ENCODE measurements around the gene HIC1. TPM values are rescaled to one million over a fixed set of nuclear protein-coding genes. Genes with fewer than 3 reads are reported as not detected.
A peak's percentile ranks its signal among the peaks of the same experiment; 100 is the strongest.

HIC1 gene
- total RNA-seq, 1 experiment from 2014 or later: 0.59 TPM

- ChIA-PET CTCF (interaction anchor here (1.4 kb wide), 1 partner anchor 134 kb away, joined by 5 read pairs; no protein-coding TSS in a partner anchor), POLR2A (no interaction called here)
- intact Hi-C loops (cut with micrococcal nuclease; ENCODE audit: unreplicated experiment): no loop called here
- peaks cover 18% of the 10 kb centered on the region for H3K4me1 ChIP-seq
- H3K27me3 ChIP-seq (replicated peaks; ENCODE audit: control insufficient read depth, insufficient read depth, low read length): no peaks in the 10 kb centered on the region
- H3K9me3 ChIP-seq: no peaks in the 10 kb centered on the region
- H3K36me3 ChIP-seq (ENCODE audit: control insufficient read depth, insufficient read depth, low read length): peaks cover 3% of the 10 kb centered on the region; the same call in 1 of the 2 replicates
- peak overlapping the region; percentile 82 for H3K4me3 ChIP-seq (ENCODE audit: low read depth, low read length)
- TSS peak; percentile 71 for BruUV-seq (replicated peaks)
- Mint-ChIP-seq H3K4me3 (ENCODE audit: unreplicated experiment) (peak overlapping the region; percentile 95), H3K27me3 (ENCODE audit: insufficient read depth, unreplicated experiment) (no peaks in the 10 kb centered on the region), H3K36me3 (ENCODE audit: insufficient read depth, unreplicated experiment) (peaks cover 41% of the 10 kb centered on the region), H3K4me1 (ENCODE audit: low read depth, unreplicated experiment) (peaks cover 9% of the 10 kb centered on the region), H3K27ac (ENCODE audit: unreplicated experiment) (peak overlapping the region; percentile 92), H3K9me3 (ENCODE audit: unreplicated experiment) (no peaks in the 10 kb centered on the region)
- TF ChIP-seq CTCF (IDR thresholded peaks at IDR 0.05; ENCODE audit: insufficient read depth in 1 of 2, low read depth in 1 of 2, low read length in 1 of 2, severe bottlenecking in 1 of 2, unreplicated experiment in 1 of 2): no peak
- no peak for DNase-seq
These were observed 12.0 kb upstream of the HIC1 start for GRCh38 chr17:2042933-2043332.

GRCh38 chr17:2043785-2044184, 11.1 kb upstream of the HIC1 start:
- no peak for DNase-seq
- Mint-ChIP-seq H3K27ac (ENCODE audit: unreplicated experiment) (no peak overlapping the region), H3K36me3 (ENCODE audit: insufficient read depth, unreplicated experiment) (peaks cover 41% of the 10 kb centered on the region), H3K27me3 (ENCODE audit: insufficient read depth, unreplicated experiment) (no peaks in the 10 kb centered on the region), H3K4me3 (ENCODE audit: unreplicated experiment) (peak overlapping the region; percentile 95), H3K9me3 (ENCODE audit: unreplicated experiment) (no peaks in the 10 kb centered on the region), H3K4me1 (ENCODE audit: low read depth, unreplicated experiment) (peaks cover 9% of the 10 kb centered on the region)
- ChIA-PET POLR2A (no interaction called here), CTCF (interaction anchor here (0.6 kb wide), 1 partner anchor 10 kb away, joined by 3 read pairs; no protein-coding TSS in a partner anchor)
- Histone ChIP-seq H3K4me1 (peaks cover 20% of the 10 kb centered on the region), H3K4me3 (ENCODE audit: low read depth, low read length) (no peak overlapping the region), H3K36me3 (ENCODE audit: control insufficient read depth, insufficient read depth, low read length) (peaks cover 3% of the 10 kb centered on the region; the same call in 1 of the 2 replicates), H3K9me3 (no peaks in the 10 kb centered on the region), H3K27me3 (replicated peaks; ENCODE audit: control insufficient read depth, insufficient read depth, low read length) (no peaks in the 10 kb centered on the region)
- intact Hi-C loops (cut with micrococcal nuclease; ENCODE audit: unreplicated experiment): no loop called here
- no peak for TF ChIP-seq CTCF (IDR thresholded peaks at IDR 0.05; ENCODE audit: insufficient read depth in 1 of 2, low read depth in 1 of 2, low read length in 1 of 2, severe bottlenecking in 1 of 2, unreplicated experiment in 1 of 2)
- no TSS peak for BruUV-seq (replicated peaks)

DNA sequence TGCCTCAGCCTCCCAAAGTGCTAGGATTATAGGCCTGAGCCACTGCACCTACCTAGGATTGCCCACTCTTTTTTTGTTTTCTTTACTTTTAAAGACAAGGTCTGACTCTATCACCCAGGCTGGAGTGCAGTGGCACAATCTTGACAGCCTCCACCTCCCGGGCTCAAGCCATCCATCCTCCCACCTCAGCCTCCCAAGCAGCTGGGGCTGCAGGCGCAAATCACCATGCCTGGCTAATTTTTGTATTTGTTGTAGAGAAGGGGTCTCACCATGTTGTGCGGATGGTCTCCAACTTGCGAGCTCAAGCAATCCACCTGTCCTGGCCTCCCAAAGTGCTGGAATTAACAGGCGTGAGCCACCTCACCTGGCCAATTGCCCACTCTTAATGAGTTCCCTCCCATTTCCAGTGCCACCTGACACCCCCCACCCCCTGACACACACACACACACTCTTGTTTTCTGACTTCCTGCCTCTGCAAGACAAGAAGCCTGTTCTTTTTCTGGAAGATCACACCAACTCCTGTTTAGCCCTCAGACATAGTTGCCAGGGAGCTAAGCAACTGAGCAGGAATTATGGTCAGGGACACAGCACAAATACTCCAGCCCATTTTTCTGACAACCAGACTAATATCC, 10.5 kb upstream of the HIC1 start:
- Mint-ChIP-seq H3K27me3 (ENCODE audit: insufficient read depth, unreplicated experiment) (no peaks in the 10 kb centered on the region), H3K36me3 (ENCODE audit: insufficient read depth, unreplicated experiment) (peaks cover 41% of the 10 kb centered on the region), H3K9me3 (ENCODE audit: unreplicated experiment) (no peaks in the 10 kb centered on the region), H3K27ac (ENCODE audit: unreplicated experiment) (no peak overlapping the region), H3K4me1 (ENCODE audit: low read depth, unreplicated experiment) (peaks cover 9% of the 10 kb centered on the region), H3K4me3 (ENCODE audit: unreplicated experiment) (no peak overlapping the region)
- no peak for TF ChIP-seq CTCF (IDR thresholded peaks at IDR 0.05; ENCODE audit: insufficient read depth in 1 of 2, low read depth in 1 of 2, low read length in 1 of 2, severe bottlenecking in 1 of 2, unreplicated experiment in 1 of 2)
- ChIA-PET POLR2A (no interaction called here), CTCF (interaction anchor here (0.6 to 0.7 kb wide), 2 partner anchors 11 to 135 kb away, joined by 3 read pairs; no protein-coding TSS in a partner anchor)
- Histone ChIP-seq H3K4me3 (ENCODE audit: low read depth, low read length) (no peak overlapping the region), H3K4me1 (peaks cover 26% of the 10 kb centered on the region), H3K9me3 (no peaks in the 10 kb centered on the region), H3K36me3 (ENCODE audit: control insufficient read depth, insufficient read depth, low read length) (peaks cover 3% of the 10 kb centered on the region; the same call in 1 of the 2 replicates), H3K27me3 (replicated peaks; ENCODE audit: control insufficient read depth, insufficient read depth, low read length) (no peaks in the 10 kb centered on the region)
- BruUV-seq (replicated peaks): no TSS peak
- DNase-seq: no peak
- intact Hi-C loops (cut with micrococcal nuclease; ENCODE audit: unreplicated experiment): no loop called here

Measured in Caco-2 (cell line).